GM21447 (cell line): ENCODE results near the gene GLUL.
"Not testable (repeated sequence)": the region's sequence is repeated elsewhere in the genome, so short reads cannot be mapped to it uniquely, and the experiment has no call there.

Source experiments
- ATAC-seq: cut with Tn5 transposase; IDR thresholded peaks from one replicate; pipeline ENCODE4 v1.9.1; 2021; ENCODE audit not compliant: unreplicated experiment

Gene GLUL

GRCh38 chr1:182368903-182369302 lies 22.7 kb downstream of the GLUL start:
- no peak for ATAC-seq

GRCh38 chr1:182368358-182368757 lies 23.2 kb downstream of the GLUL start:
- ATAC-seq: no peak

GRCh38 chr1:182367926-182368325 lies 23.7 kb downstream of the GLUL start:
- no peak for ATAC-seq

GRCh38 chr1:182366596-182366995 lies 25.0 kb downstream of the GLUL start:
- no peak for ATAC-seq

GRCh38 chr1:182359645-182360044 lies 31.9 kb downstream of the GLUL start:
- ATAC-seq: no peak

- no peak for ATAC-seq
These were observed 33.7 kb downstream of the GLUL start for GRCh38 chr1:182357913-182358312.

GRCh38 chr1:182357171-182357570 lies 34.4 kb downstream of the GLUL start:
- ATAC-seq: no peak

GRCh38 chr1:182355723-182356098 lies 35.9 kb downstream of the GLUL start:
- no peak for ATAC-seq

GRCh38 chr1:182351790-182352364 lies 39.7 kb downstream of the GLUL start:
- ATAC-seq: no peak

GRCh38 chr1:182350839-182351238 lies 40.8 kb downstream of the GLUL start:
- no peak for ATAC-seq

GRCh38 chr1:182348961-182349747 lies 42.4 kb downstream of the GLUL start:
- ATAC-seq: no peak

GRCh38 chr1:182347019-182347418 lies 44.6 kb downstream of the GLUL start:
- no peak for ATAC-seq

- ATAC-seq: no peak
These were observed 51.1 kb downstream of the GLUL start for GRCh38 chr1:182340233-182341058.

GRCh38 chr1:182339684-182340083 lies 51.9 kb downstream of the GLUL start:
- no peak for ATAC-seq

GRCh38 chr1:182338806-182339370 lies 52.7 kb downstream of the GLUL start:
- ATAC-seq: no peak

GRCh38 chr1:182337736-182338571 lies 53.6 kb downstream of the GLUL start:
- no peak for ATAC-seq

GRCh38 chr1:182335771-182336566 lies 55.6 kb downstream of the GLUL start:
- no peak for ATAC-seq

- ATAC-seq: not testable (repeated sequence)
These were observed 58.5 kb downstream of the GLUL start for GRCh38 chr1:182333071-182333571.

GRCh38 chr1:182332261-182333060 lies 59.1 kb downstream of the GLUL start:
- no peak for ATAC-seq
